ENCODE data around the gene PSME3. TPM values are rescaled to one million over a fixed set of nuclear protein-coding genes. Genes with fewer than 3 reads are reported as not detected.

The PSME3 gene
- total and polyA plus RNA-seq, 9 of the 15 experiments (the other 6 are each of a cell fraction or from before 2014, with no cell fraction given), result 31.2 to 275 (median 141) TPM

GRCh38 chr17:42886283-42887176 lies 53.3 kb downstream of the PSME3 start:
- intact Hi-C loops (cut with micrococcal nuclease), result no loop called here
- POLR2A ChIA-PET, result no interaction called here
- in situ Hi-C loops (cut with MboI), result no loop called here
- CTCF ChIA-PET (ENCODE audit: low intra/inter-chr PET ratio), result no interaction called here
- ATAC-seq, result no peak
- H3K27ac ChIP-seq (ENCODE audit: extremely low read depth, low read depth, low read length), result no peak overlapping the region
- H3K36me3 ChIP-seq (ENCODE audit: control insufficient read depth, insufficient read depth, low read length), result no peaks in the 10 kb centered on the region
- DNase-seq (ENCODE audit: extremely low read depth in 1 of 4, low spot score in 3 of 4), result no peak
- FAIRE-seq, result no peak
- no peak overlapping the region for H3K4me2 ChIP-seq (ENCODE audit: insufficient read depth, low read length)
- no peak overlapping the region for H3K9ac ChIP-seq (ENCODE audit: insufficient read depth in 1 of 2, low read depth in 2 of 2, low read length in 2 of 2)
- H3K4me3 ChIP-seq, result no peak overlapping the region
- no TSS peak for BruUV-seq (replicated peaks)
- H3K4me1 ChIP-seq (replicated peaks in 1 of 2; ENCODE audit: control insufficient read depth in 2 of 2, insufficient read depth in 2 of 2, low read length in 2 of 2), result peaks cover 0 to 3% of the 10 kb centered on the region in 2 experiments; a peak in 1 of 5 replicates
- no peaks in the 10 kb centered on the region for H3K79me2 ChIP-seq (ENCODE audit: control insufficient read depth, insufficient read depth, low read length)
- WGBS (ENCODE audit: insufficient coverage, low coverage, missing lambda C conversion rate), result 31% methylated on average over 15 of the region's 15 CpGs
- no peaks in the 10 kb centered on the region for H3K9me1 ChIP-seq (ENCODE audit: control insufficient read depth, insufficient read depth, low read length)
- H3K27me3 ChIP-seq (ENCODE audit: control insufficient read depth in 2 of 2, insufficient read depth in 2 of 2, low read length in 2 of 2), result no peaks in the 10 kb centered on the region
- H2AFZ ChIP-seq (ENCODE audit: low read depth, low read length), result peak overlapping the region; percentile 60
- H3K9me3 ChIP-seq (replicated peaks; ENCODE audit: control insufficient read depth, insufficient read depth, low read depth, low read length), result no peaks in the 10 kb centered on the region
- TF ChIP-seq NR2C1 (IDR thresholded peaks at IDR 0.05) (peak; percentile 20; the same call in 1 of the 2 replicates), NR2C1 (tag; IDR thresholded peaks at IDR 0.05) (no peak), SLC30A9 (CRISPR knock-in tag; IDR thresholded peaks at IDR 0.05) (no peak), ZNF41 (CRISPR knock-in tag; conservative IDR thresholded peaks at IDR 0.05) (no peak)
- H4K20me1 ChIP-seq (replicated peaks; ENCODE audit: control insufficient read depth, insufficient read depth, low read length), result no peaks in the 10 kb centered on the region

GRCh38 chr17:42889809-42890208 lies 56.6 kb downstream of the PSME3 start:
- intact Hi-C loops (cut with micrococcal nuclease) (no loop called here), in situ Hi-C loops (cut with MboI) (no loop called here)
- ATAC-seq (no peak), DNase-seq (ENCODE audit: extremely low read depth in 1 of 4, low spot score in 3 of 4) (no peak), FAIRE-seq (no peak)
- no peaks in the 10 kb centered on the region for H3K9me1 ChIP-seq (ENCODE audit: control insufficient read depth, insufficient read depth, low read length)
- WGBS (ENCODE audit: insufficient coverage, low coverage, missing lambda C conversion rate), result 67% methylated on average over 3 of the region's 7 CpGs
- no peaks in the 10 kb centered on the region for H3K9me3 ChIP-seq (replicated peaks; ENCODE audit: control insufficient read depth, insufficient read depth, low read depth, low read length)
- H3K4me2 ChIP-seq (ENCODE audit: insufficient read depth, low read length), result no peak overlapping the region
- H3K79me2 ChIP-seq (ENCODE audit: control insufficient read depth, insufficient read depth, low read length), result no peaks in the 10 kb centered on the region
- no peak overlapping the region for H3K27ac ChIP-seq (ENCODE audit: extremely low read depth, low read depth, low read length)
- H2AFZ ChIP-seq (ENCODE audit: low read depth, low read length), result no peak overlapping the region
- H3K9ac ChIP-seq (ENCODE audit: insufficient read depth in 1 of 2, low read depth in 2 of 2, low read length in 2 of 2), result no peak overlapping the region
- H3K4me3 ChIP-seq, result no peak overlapping the region
- no TSS peak for BruUV-seq (replicated peaks)
- no peaks in the 10 kb centered on the region for H3K36me3 ChIP-seq (ENCODE audit: control insufficient read depth, insufficient read depth, low read length)
- no peaks in the 10 kb centered on the region for H3K27me3 ChIP-seq (ENCODE audit: control insufficient read depth in 2 of 2, insufficient read depth in 2 of 2, low read length in 2 of 2)
- POLR2A ChIA-PET, result interaction anchor here (0.6 kb wide), 1 partner anchor 593 kb away, joined by 3 read pairs; no protein-coding TSS in a partner anchor
- H4K20me1 ChIP-seq (replicated peaks; ENCODE audit: control insufficient read depth, insufficient read depth, low read length), result no peaks in the 10 kb centered on the region
- CTCF ChIA-PET (ENCODE audit: low intra/inter-chr PET ratio), result no interaction called here
- H3K4me1 ChIP-seq (replicated peaks in 1 of 2; ENCODE audit: control insufficient read depth in 2 of 2, insufficient read depth in 2 of 2, low read length in 2 of 2), result no peaks in the 10 kb centered on the region; a peak in 1 of 5 replicates
- TF ChIP-seq POLR2B (IDR thresholded peaks at IDR 0.05; ENCODE audit: low read depth, partially characterized antibody), result no peak
- TF ChIP-seq NR1H2 (CRISPR knock-in tag; IDR thresholded peaks at IDR 0.05), result no peak
- TF ChIP-seq ZNF316 (IDR thresholded peaks at IDR 0.05), result no peak
- TF ChIP-seq ARID2 (IDR thresholded peaks at IDR 0.05), result no peak
- no peak for TF ChIP-seq CEBPB (tag; IDR thresholded peaks at IDR 0.05)
- TF ChIP-seq, protein P1, sequence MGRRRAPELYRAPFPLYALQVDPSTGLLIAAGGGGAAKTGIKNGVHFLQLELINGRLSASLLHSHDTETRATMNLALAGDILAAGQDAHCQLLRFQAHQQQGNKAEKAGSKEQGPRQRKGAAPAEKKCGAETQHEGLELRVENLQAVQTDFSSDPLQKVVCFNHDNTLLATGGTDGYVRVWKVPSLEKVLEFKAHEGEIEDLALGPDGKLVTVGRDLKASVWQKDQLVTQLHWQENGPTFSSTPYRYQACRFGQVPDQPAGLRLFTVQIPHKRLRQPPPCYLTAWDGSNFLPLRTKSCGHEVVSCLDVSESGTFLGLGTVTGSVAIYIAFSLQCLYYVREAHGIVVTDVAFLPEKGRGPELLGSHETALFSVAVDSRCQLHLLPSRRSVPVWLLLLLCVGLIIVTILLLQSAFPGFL (CRISPR knock-in tag; IDR thresholded peaks at IDR 0.05), result no peak
- no peak for TF ChIP-seq ZFP91 (CRISPR knock-in tag; IDR thresholded peaks at IDR 0.05)
- TF ChIP-seq JUNB (CRISPR knock-in tag; conservative IDR thresholded peaks at IDR 0.05), result no peak
- TF ChIP-seq ZBED1 (IDR thresholded peaks at IDR 0.05), result no peak
- no peak for TF ChIP-seq E2F5 (CRISPR knock-in tag; IDR thresholded peaks at IDR 0.05)

All from K562 (cell line).